ENCODE results near the gene SOWAHA.

DNA sequence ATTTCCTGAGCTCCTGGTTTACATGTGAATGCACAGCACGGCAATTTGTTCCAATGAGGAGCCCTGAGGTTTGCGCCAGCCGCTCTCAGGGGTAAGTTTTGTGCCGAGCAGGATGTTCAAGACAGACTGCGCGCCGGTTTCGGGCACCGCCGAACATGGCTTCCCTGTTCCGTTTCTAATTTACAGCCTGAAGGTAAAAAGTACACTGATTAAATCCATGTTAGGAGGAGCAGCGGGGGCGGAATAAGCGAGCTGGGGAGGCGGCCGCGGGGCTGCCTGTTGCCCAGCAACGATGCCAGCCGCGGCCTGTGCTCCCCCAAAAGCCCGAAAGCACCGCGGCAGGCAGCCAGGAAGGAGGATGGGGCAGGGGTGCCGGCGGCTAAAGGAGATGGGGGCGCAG is 6.4 kb downstream of the SOWAHA start:
- no peak for TF ChIP-seq CTCF (conservative IDR thresholded peaks at IDR 0.05 in 1 of 2, IDR thresholded peaks at IDR 0.05 in 1 of 2; ENCODE audit: low read depth in 1 of 2, low read length in 2 of 2)
- no peak for TF ChIP-seq EZH2 (IDR thresholded peaks at IDR 0.05; ENCODE audit: low read length, missing control alignments)

Data from fibroblast of lung (primary cell).